GM19193 (cell line): ENCODE data around the gene TES.

ENCODE experiments used
- POLR2A ChIP-seq: IDR thresholded peaks from 4 replicates; pipeline ENCODE4 v1.6.1; 2011; ENCODE audit not compliant: insufficient read depth, insufficient read length; ENCODE audit errors: extremely low read depth

TES gene

DNA sequence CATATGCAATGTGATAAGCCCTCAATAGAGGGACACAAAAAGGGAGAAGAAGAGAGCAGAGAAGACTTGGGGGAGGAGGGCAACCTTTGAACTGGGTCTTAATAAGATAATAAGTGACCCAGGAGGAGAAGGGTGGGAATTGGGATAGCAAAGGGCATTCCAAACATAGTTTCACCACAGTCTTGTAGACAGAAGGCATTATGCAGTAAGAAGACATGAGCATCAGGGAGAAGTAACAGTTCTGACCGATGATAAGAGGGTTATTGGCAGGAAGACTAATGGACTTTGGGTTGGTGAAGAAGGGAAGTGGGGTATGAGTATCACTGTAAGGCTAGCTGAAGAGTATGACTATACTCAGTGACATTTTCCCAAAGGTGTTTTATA lies 63.6 kb downstream of the TES start:
- no peak for TF ChIP-seq POLR2A

DNA sequence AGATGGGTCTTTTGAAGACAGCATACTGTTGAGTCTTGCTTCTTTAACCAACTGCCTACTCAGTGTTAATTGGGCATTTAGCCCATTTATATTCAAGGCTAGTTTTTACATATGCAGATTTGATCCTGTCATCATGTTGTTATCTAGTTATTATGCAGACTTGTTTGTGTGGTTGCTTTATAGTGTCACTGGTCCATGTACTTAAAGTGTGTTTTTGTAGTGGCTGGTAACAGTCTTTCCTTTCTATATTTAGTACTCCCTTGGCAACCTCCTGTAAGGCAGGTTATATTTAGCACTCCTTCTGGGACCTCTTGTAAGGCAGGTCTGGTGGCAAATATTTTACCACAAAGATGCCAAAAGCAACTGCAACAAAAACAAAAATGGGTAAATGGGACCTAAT lies 66.7 kb downstream of the TES start:
- no peak for TF ChIP-seq POLR2A

DNA sequence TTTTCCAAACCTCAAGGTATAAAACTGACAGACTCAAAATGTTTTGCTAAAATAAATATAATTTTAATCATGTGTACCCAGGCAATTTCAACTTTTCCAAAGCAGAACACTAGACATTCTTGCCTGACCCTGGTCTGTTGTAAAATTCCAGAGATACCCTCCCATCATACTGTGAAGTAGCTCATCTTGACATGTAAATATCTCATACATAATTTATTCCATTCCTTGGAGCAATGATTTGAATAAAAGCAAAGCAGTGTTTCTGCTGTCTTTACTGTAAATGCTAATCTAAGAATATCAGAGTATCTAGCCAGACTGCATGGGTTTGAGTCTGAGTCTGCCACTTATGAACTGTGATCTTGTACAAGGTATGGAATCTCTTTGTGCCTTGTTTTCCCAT lies 68.9 kb downstream of the TES start:
- no peak for TF ChIP-seq POLR2A

DNA sequence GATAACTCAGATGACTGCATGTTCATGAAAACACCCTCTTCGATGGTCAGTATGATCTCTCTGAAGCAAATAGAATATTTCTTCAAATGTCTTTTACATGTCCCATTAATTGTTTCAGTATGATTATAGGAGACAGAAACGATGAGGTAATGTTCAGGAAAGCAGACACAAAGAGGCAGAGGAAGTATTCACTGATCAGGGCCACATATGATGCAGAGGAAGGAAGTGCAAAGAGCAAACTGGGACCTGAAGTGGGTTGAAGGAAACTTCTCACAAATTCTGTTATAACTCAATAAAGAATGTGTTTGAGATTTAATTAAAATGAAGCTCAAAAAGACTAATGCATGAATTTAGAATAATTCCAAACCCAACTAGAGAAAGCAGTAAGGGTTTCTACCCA lies 70.5 kb downstream of the TES start:
- TF ChIP-seq POLR2A, result no peak

GRCh38 chr7:116283595-116284204 lies 73.4 kb downstream of the TES start:
- TF ChIP-seq POLR2A, result no peak

- no peak for TF ChIP-seq POLR2A
Observed at GRCh38 chr7:116284390-116284789, 74.1 kb downstream of the TES start.

- no peak for TF ChIP-seq POLR2A
Observed at GRCh38 chr7:116285252-116285651, 74.9 kb downstream of the TES start.

DNA sequence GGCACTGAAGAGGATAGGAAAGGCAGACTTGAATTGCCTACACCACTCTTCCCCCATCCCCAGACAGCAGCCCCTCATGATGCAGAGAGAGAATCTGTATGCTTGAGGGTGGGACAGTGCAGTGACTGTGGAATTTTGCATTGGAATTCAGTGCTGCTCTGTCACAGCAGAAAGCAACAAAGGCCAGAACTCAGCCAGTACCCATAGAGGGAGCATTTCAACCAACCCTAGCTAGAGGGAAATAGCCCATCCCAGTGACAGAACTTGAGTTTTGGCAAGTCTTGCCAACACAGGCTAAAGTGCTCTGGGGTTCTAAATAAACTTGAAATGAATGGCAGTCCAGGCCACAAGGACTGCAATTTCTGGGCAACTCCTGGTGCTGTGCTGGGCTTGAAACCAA lies 80.4 kb downstream of the TES start:
- TF ChIP-seq POLR2A, result no peak

- no peak for TF ChIP-seq POLR2A
Observed at GRCh38 chr7:116291937-116292336, 81.6 kb downstream of the TES start.

DNA sequence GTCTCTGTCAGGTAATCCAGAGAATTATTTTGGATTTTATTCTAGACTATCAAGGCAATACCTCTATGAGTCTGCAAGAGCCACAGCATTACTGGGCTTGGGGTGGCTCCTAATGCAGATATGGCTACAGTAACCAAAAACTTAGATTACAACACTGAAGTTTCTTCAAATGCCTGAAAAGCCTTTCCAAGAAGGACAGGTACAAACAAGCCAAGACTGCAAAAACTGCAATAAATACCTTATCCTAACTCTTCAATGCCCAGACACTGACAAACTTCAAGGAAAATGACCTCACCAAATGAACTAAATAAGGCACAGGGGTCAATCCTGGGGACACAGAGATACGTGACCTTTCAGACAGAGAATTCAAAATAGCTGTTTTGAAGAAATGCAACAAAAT lies 82.0 kb downstream of the TES start:
- no peak for TF ChIP-seq POLR2A

DNA sequence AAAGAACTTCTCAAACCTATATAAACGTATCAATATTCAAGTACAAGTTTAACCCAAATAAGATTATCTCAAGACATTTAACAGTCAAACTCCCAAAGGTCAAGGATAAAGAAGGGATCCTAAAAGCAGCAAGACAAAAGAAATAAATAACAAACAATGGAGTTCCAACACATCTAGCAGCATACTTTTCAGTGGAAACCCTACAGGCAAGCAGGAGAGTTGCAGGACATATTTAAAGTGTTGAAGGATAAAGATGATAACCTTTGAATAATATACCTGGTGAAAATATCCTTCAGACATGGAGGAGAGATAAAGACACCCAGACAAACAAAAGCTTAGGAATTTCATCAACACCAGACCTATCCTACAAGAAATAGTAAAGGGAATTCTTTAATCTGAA lies 82.8 kb downstream of the TES start:
- TF ChIP-seq POLR2A, result no peak

- TF ChIP-seq POLR2A, result no peak
Observed at GRCh38 chr7:116293633-116294032, 83.3 kb downstream of the TES start.

- no peak for TF ChIP-seq POLR2A
Observed at GRCh38 chr7:116298055-116298454, 87.7 kb downstream of the TES start.

GRCh38 chr7:116298576-116298975 lies 88.2 kb downstream of the TES start:
- no peak for TF ChIP-seq POLR2A

- TF ChIP-seq POLR2A, result no peak
Observed at GRCh38 chr7:116305485-116306408, 95.4 kb downstream of the TES start.

- TF ChIP-seq POLR2A, result no peak
Observed at GRCh38 chr7:116306409-116307048, 96.2 kb downstream of the TES start.
